Suprapubic skin (tissue), 4 donors: Measurements from ENCODE around the gene RBMS3. TPM values are rescaled to one million over a fixed set of nuclear protein-coding genes. Genes with fewer than 3 reads are reported as not detected.
A peak's percentile ranks its signal among the peaks of the same experiment; 100 is the strongest.

ENCODE experiments used
- DNase-seq, 2 donors: peaks; one replicate each; pipeline ENCODE4 v3.0.0-alpha.2; 2019; ENCODE audit warnings: low spot score in 2 of 2
- H3K27ac ChIP-seq: fragments of 200-600 bp; sonication (generic); one replicate; pipeline ENCODE4 v1.5.1; 2019
- H3K27me3 ChIP-seq: fragments of 200-600 bp; sonication (generic); one replicate; pipeline ENCODE4 v1.5.1; 2019
- H3K36me3 ChIP-seq: fragments of 200-600 bp; sonication (generic); one replicate; pipeline ENCODE4 v1.5.1; 2019
- H3K4me1 ChIP-seq: fragments of 200-600 bp; sonication (generic); one replicate; pipeline ENCODE4 v1.5.1; 2019
- H3K4me3 ChIP-seq: fragments of 200-600 bp; sonication (generic); one replicate; pipeline ENCODE4 v1.5.1; 2019; ENCODE audit warnings: mild to moderate bottlenecking
- H3K9me3 ChIP-seq: fragments of 200-600 bp; sonication (generic); one replicate; pipeline ENCODE4 v1.5.1; 2019
- EP300 ChIP-seq: sonication (generic); formaldehyde crosslinking; IDR thresholded peaks from one replicate; pipeline ENCODE4 v1.6.1; 2017; ENCODE audit warnings: antibody characterized with exemption
- POLR2A ChIP-seq, 2 donors: fragments of 450-650 bp; IDR thresholded peaks; one replicate each; pipeline ENCODE4 v1.6.1; 2017; ENCODE audit warnings: antibody characterized with exemption in 2 of 2, mild to moderate bottlenecking in 2 of 2, moderate library complexity in 2 of 2
- POLR2AphosphoS5 ChIP-seq, 3 donors: sonication (generic); formaldehyde crosslinking; IDR thresholded peaks; one replicate each; pipeline ENCODE4 v1.6.1; 2017; ENCODE audit warnings: antibody characterized with exemption in 3 of 3
- WGBS: methylation state at CpG from one replicate; pipeline ENCODE4 v1.1.5; 2018; 5-methylcytosine and 5-hydroxymethylcytosine counted together
- total RNA-seq, 4 donors: library from RNA; depleted of rRNA; stranded (reverse); fragments of >200 nt; gene quantifications; one replicate each; pipeline ENCODE4 v1.1.0, GENCODE V29; 2016
- TF ChIP-seq, protein P1 (sequence below), 2 donors: fragments of 200-600 bp in 1 of 2; fragments of 450-650 bp in 1 of 2; sonication (generic) in 1 of 2; IDR thresholded peaks; one replicate each; pipeline ENCODE4 v1.5.1; 2016 to 2019; ENCODE audit warnings: antibody characterized with exemption in 2 of 2, mild to moderate bottlenecking in 1 of 2, moderate library complexity in 1 of 2

Gene RBMS3
- total RNA-seq, 4 donors from 2014 or later = 7.7 to 23.4 (median 11.9) TPM

DNA sequence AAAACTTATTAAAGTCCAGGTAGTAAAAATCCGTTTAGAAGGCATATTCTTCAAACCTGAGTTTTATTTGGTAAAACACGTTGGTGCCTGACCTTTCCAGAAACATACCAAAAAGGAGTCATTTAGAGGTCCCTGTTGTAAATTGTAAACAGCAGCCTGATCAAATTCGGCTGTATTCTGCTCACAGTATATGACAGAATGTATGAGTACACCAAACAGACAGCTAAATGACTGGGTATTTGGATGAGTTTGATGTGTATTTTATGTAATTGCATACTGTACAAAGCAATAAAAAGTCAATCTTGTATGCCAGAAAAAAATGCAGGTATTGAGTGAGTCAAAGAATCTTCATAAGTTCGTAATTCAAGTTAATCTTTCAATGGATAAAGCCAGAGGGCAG lies 330.4 kb downstream of the RBMS3 start:
- no peaks in the 10 kb centered on the region for H3K27me3 ChIP-seq
- no peaks in the 10 kb centered on the region for H3K4me1 ChIP-seq
- TF ChIP-seq EP300 = no peak
- no peak for TF ChIP-seq POLR2AphosphoS5 (IDR thresholded peaks at IDR 0.05)
- TF ChIP-seq POLR2A (IDR thresholded peaks at IDR 0.05) = no peak
- TF ChIP-seq, protein P1, sequence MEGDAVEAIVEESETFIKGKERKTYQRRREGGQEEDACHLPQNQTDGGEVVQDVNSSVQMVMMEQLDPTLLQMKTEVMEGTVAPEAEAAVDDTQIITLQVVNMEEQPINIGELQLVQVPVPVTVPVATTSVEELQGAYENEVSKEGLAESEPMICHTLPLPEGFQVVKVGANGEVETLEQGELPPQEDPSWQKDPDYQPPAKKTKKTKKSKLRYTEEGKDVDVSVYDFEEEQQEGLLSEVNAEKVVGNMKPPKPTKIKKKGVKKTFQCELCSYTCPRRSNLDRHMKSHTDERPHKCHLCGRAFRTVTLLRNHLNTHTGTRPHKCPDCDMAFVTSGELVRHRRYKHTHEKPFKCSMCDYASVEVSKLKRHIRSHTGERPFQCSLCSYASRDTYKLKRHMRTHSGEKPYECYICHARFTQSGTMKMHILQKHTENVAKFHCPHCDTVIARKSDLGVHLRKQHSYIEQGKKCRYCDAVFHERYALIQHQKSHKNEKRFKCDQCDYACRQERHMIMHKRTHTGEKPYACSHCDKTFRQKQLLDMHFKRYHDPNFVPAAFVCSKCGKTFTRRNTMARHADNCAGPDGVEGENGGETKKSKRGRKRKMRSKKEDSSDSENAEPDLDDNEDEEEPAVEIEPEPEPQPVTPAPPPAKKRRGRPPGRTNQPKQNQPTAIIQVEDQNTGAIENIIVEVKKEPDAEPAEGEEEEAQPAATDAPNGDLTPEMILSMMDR (IDR thresholded peaks at IDR 0.05) = no peak
- H3K9me3 ChIP-seq = no peaks in the 10 kb centered on the region
- H3K27ac ChIP-seq = no peak overlapping the region
- 63% methylated on average over 4 of the region's 4 CpGs for WGBS
- no peaks in the 10 kb centered on the region for H3K36me3 ChIP-seq
- H3K4me3 ChIP-seq = no peak overlapping the region
- no peak for DNase-seq

DNA sequence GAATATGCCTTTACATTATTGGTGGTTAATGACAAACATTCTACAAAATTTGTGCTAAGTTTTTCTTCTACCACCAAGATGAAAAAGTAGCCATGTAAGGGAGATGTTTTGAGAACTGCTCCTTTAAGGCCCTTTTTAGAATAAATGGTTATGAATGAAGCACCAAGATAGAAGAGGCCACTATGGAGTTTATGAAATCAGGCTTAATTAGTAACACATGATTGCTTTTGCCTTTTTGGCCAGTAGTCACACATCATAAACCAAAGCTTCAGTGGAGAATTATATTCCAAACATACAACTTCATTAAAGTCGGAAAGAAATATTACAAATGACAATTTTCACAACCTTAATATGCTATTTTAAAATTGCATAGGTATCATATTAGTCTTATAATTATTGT lies 331.7 kb downstream of the RBMS3 start:
- 74% methylated on average over 1 of the region's 1 CpG for WGBS
- no peaks in the 10 kb centered on the region for H3K9me3 ChIP-seq
- no peaks in the 10 kb centered on the region for H3K4me1 ChIP-seq
- H3K27ac ChIP-seq = no peak overlapping the region
- TF ChIP-seq EP300 (no peak), POLR2A (IDR thresholded peaks at IDR 0.05) (no peak), POLR2AphosphoS5 (IDR thresholded peaks at IDR 0.05) (no peak)
- TF ChIP-seq, protein P1 (IDR thresholded peaks at IDR 0.05) = no peak
- no peak overlapping the region for H3K4me3 ChIP-seq
- H3K27me3 ChIP-seq = no peaks in the 10 kb centered on the region
- no peaks in the 10 kb centered on the region for H3K36me3 ChIP-seq
- DNase-seq = no peak

DNA sequence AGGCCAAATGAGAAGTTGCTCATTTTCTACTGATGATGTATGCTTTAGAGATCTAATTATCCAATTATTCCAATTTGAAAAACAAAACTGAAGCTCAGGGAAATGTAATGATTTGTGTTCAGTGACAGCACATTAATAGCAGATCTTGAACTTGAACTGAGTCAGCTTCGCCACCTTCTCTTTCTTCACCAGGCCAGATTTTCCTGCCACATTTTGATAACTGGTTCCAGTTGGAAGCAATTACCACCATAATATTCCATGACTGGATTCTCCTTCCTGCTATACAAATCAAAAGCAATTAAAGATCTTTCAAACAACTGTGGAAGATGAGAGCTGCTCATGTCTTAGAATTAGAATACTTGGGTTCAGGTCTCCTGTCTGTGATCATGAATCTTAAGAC lies 334.1 kb downstream of the RBMS3 start:
- Histone ChIP-seq H3K27me3 (no peaks in the 10 kb centered on the region), H3K9me3 (no peaks in the 10 kb centered on the region), H3K27ac (no peak overlapping the region), H3K36me3 (no peaks in the 10 kb centered on the region), H3K4me1 (peaks cover 10% of the 10 kb centered on the region), H3K4me3 (no peak overlapping the region)
- TF ChIP-seq EP300 = no peak
- TF ChIP-seq POLR2A (IDR thresholded peaks at IDR 0.05) = no peak
- DNase-seq = no peak
- WGBS = 84% methylated on average over 1 of the region's 1 CpG

DNA sequence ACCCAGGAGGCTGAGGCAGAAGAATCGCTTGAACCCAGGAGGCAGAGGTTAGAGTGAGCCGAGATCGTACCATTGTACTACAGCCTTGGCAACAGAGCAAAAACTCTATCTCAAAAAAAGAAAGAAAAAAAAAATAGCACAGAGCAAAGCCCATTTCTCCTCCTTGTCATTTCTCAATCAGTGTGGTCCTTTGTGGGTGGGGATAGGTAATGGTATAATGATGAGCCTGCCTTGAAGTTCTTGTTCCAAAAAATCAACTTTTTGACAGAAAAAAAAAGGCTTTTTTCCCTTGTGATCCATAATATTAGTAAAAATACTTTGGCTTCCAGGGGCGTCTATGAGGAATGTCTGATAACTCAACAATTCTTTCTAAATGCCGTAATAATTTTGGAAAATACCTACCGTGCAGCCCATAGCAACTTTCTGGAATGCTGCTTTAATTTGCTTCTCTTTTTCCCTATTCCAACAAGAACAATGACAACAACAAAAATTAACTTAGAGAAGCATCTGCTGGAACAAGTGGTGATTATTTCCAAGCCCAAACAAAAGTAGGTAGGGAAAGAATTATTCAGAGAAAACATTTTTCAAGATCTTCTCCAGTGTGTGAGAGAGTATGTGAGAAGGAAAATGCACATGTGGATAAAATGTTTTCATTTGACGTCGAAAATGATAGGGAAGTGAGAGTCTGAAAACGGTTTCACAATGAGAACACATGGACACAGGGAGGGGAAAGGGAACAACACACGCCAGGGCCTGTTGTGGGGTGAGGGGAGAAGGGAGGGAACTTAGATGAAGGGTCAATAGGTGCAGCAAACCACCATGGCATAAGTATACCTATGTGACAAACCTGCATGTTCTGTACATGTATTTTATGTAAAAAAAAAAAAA lies 337.8 kb downstream of the RBMS3 start:
- TF ChIP-seq, protein P1 (IDR thresholded peaks at IDR 0.05) = no peak
- no peak for TF ChIP-seq POLR2AphosphoS5 (IDR thresholded peaks at IDR 0.05)
- no peak for TF ChIP-seq POLR2A (IDR thresholded peaks at IDR 0.05)
- TF ChIP-seq EP300 = no peak
- WGBS = 50% methylated on average over 10 of the region's 10 CpGs
- H3K36me3 ChIP-seq = no peaks in the 10 kb centered on the region
- peaks cover 10% of the 10 kb centered on the region for H3K4me1 ChIP-seq
- H3K9me3 ChIP-seq = no peaks in the 10 kb centered on the region
- no peaks in the 10 kb centered on the region for H3K27me3 ChIP-seq
- H3K27ac ChIP-seq = peak overlapping the region; percentile 35
- no peak overlapping the region for H3K4me3 ChIP-seq
- no peak for DNase-seq

DNA sequence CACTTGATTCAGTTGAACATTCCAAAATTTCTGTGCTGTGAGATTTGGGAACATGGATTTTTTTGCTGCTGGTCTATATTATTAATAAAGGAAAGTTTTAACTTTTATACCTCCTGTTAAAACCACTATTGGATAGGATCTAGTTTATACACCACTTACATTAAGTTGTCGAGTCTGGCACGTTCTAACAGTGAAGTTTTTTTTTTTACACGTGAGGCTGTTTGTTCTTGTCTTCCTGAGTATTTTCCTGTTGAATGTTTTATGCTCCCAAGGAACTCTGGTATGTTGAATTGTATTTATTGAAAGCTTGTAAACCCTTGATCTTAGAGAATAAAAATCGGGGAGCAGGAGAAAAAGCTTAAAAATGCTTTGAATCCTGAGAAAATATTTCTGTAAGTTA lies 338.8 kb downstream of the RBMS3 start:
- 41% methylated on average over 4 of the region's 4 CpGs for WGBS
- Histone ChIP-seq H3K27me3 (no peaks in the 10 kb centered on the region), H3K4me3 (no peak overlapping the region), H3K4me1 (peaks cover 10% of the 10 kb centered on the region), H3K27ac (no peak overlapping the region), H3K36me3 (no peaks in the 10 kb centered on the region), H3K9me3 (no peaks in the 10 kb centered on the region)
- TF ChIP-seq POLR2A (IDR thresholded peaks at IDR 0.05) = no peak
- TF ChIP-seq EP300 = no peak
- TF ChIP-seq, protein P1 (IDR thresholded peaks at IDR 0.05) = no peak
- TF ChIP-seq POLR2AphosphoS5 (IDR thresholded peaks at IDR 0.05) = no peak
- no peak for DNase-seq
